ENCODE measurements around the gene PHACTR3.

- TF ChIP-seq CTCF (optimal IDR thresholded peaks at IDR 0.05 in 1 of 3, IDR thresholded peaks at IDR 0.05 in 1 of 3, conservative IDR thresholded peaks at IDR 0.05 in 1 of 3; ENCODE audit: extremely low read depth in 1 of 3, insufficient read depth in 2 of 3, low read length in 3 of 3) (no peak), EZH2 (IDR thresholded peaks at IDR 0.05; ENCODE audit: low read length) (no peak)
Observed at GRCh38 chr20:59776059-59776603, 171.8 kb downstream of the PHACTR3 start.
